WTC11 (cell line): ENCODE results near the gene TMEM181. TPM values are rescaled to one million over a fixed set of nuclear protein-coding genes. Genes with fewer than 3 reads are reported as not detected.

Source experiments
- ATAC-seq: fragments of 200-7000 bp; cut with Tn5 transposase; 2 replicates; pipeline ENCODE4 v1.10.0; 2021; ENCODE audit warnings: mild to moderate bottlenecking, moderate library complexity
- CTCF ChIA-PET: fragments of 300-600 bp; sonication (Branson Sonifier 250); formaldehyde crosslinking; loops from one replicate; lab custom pipeline; 2021; ENCODE audit warnings: antibody characterized with exemption; lab: Charles Lee
- POLR2A ChIA-PET: fragments of 350-600 bp; sonication (Branson Sonifier 250); formaldehyde crosslinking; loops from one replicate; lab custom pipeline; 2021; ENCODE audit warnings: antibody characterized with exemption; lab: Charles Lee
- DNase-seq: peaks from one replicate; pipeline ENCODE4 v3.0.0; 2021; ENCODE audit warnings: low spot score
- H3K27ac Mint-ChIP-seq: 2 replicates; pipeline ENCODE4 v1.8.0; 2021; ENCODE audit warnings: mixed read lengths
- H3K27me3 Mint-ChIP-seq: 2 replicates; pipeline ENCODE4 v1.8.0; 2021; ENCODE audit warnings: low read depth, mild to moderate bottlenecking, moderate library complexity, mixed read lengths
- H3K36me3 Mint-ChIP-seq: 2 replicates; pipeline ENCODE4 v1.8.0; 2021; ENCODE audit warnings: mixed read lengths
- H3K4me1 Mint-ChIP-seq: 2 replicates; pipeline ENCODE4 v1.8.0; 2022; ENCODE audit warnings: mixed read lengths
- H3K4me3 Mint-ChIP-seq: 2 replicates; pipeline ENCODE4 v1.8.0; 2021; ENCODE audit warnings: mild to moderate bottlenecking, moderate library complexity, mixed read lengths
- H3K9me3 Mint-ChIP-seq: 2 replicates; pipeline ENCODE4 v1.8.0; 2021; ENCODE audit warnings: mixed read lengths
- CBFB ChIP-seq: sonication (generic); formaldehyde crosslinking; IDR thresholded peaks from 2 replicates; pipeline ENCODE4 v1.8.1; 2022; ENCODE audit warnings: mild to moderate bottlenecking, low read depth, missing genetic modification reagents
- CREM ChIP-seq: sonication (generic); formaldehyde crosslinking; IDR thresholded peaks from 2 replicates; pipeline ENCODE4 v1.8.1; 2022; ENCODE audit warnings: mild to moderate bottlenecking, missing genetic modification reagents, moderate library complexity
- GTF2I ChIP-seq: fragments of 250-450 bp; sonication (Bioruptor Pico); conservative IDR thresholded peaks from 2 replicates; pipeline ENCODE4 v1.4.0; 2021; ENCODE audit warnings: mild to moderate bottlenecking
- HMGXB4 ChIP-seq: sonication (generic); formaldehyde crosslinking; IDR thresholded peaks from 2 replicates; pipeline ENCODE4 v1.8.1; 2023; ENCODE audit warnings: mild to moderate bottlenecking, moderate library complexity, missing genetic modification reagents
- IRF1 ChIP-seq: sonication (generic); formaldehyde crosslinking; IDR thresholded peaks from 2 replicates; pipeline ENCODE4 v1.8.0; 2023; ENCODE audit warnings: missing genetic modification reagents
- NFE2L1 ChIP-seq: sonication (generic); formaldehyde crosslinking; IDR thresholded peaks from 2 replicates; pipeline ENCODE4 v1.8.1; 2023; ENCODE audit warnings: missing genetic modification reagents
- NR2C2 ChIP-seq: sonication (generic); formaldehyde crosslinking; IDR thresholded peaks from 2 replicates; pipeline ENCODE4 v1.8.0; 2022; ENCODE audit warnings: mild to moderate bottlenecking, missing genetic modification reagents
- RORB ChIP-seq: fragments of 250-450 bp; sonication (Bioruptor Pico); IDR thresholded peaks from 2 replicates; pipeline ENCODE4 v1.9.0; 2021; ENCODE audit warnings: mild to moderate bottlenecking
- STAT6 ChIP-seq: sonication (generic); formaldehyde crosslinking; conservative IDR thresholded peaks from 2 replicates; pipeline ENCODE4 v1.8.1; 2023; ENCODE audit warnings: mild to moderate bottlenecking, low read depth, missing genetic modification reagents, moderate library complexity
- TP53 ChIP-seq: sonication (generic); formaldehyde crosslinking; IDR thresholded peaks from 2 replicates; pipeline ENCODE4 v1.8.1; 2023; ENCODE audit warnings: mild to moderate bottlenecking, missing genetic modification reagents
- USF1 ChIP-seq: sonication (generic); formaldehyde crosslinking; IDR thresholded peaks from 2 replicates; pipeline ENCODE4 v1.8.0; 2022; ENCODE audit warnings: mild to moderate bottlenecking, missing genetic modification reagents
- ZMAT4 ChIP-seq: fragments of 250-450 bp; sonication (Bioruptor Pico); IDR thresholded peaks from 2 replicates; pipeline ENCODE4 v1.9.0; 2021; ENCODE audit warnings: mild to moderate bottlenecking
- ZNF281 ChIP-seq: sonication (generic); formaldehyde crosslinking; IDR thresholded peaks from 2 replicates; pipeline ENCODE4 v1.8.0; 2023; ENCODE audit warnings: mild to moderate bottlenecking, missing genetic modification reagents
- ZNF423 ChIP-seq: fragments of 250-450 bp; sonication (Bioruptor Pico); IDR thresholded peaks from 2 replicates; pipeline ENCODE4 v2.1.2; 2022; ENCODE audit warnings: mild to moderate bottlenecking, moderate library complexity
- total RNA-seq: library from RNA; stranded (reverse); gene quantifications from 3 replicates; pipeline ENCODE4 v1.2.3, GENCODE V29; 2021

Gene TMEM181
- total RNA-seq, 1 experiment from 2014 or later = 18.8 TPM

- Mint-ChIP-seq H3K36me3 (peaks cover 3% of the 10 kb centered on the region; the same call in 1 of the 2 replicates), H3K4me3 (no peak overlapping the region), H3K4me1 (peaks cover 25% of the 10 kb centered on the region), H3K27ac (peak overlapping the region; percentile 89), H3K27me3 (no peaks in the 10 kb centered on the region), H3K9me3 (no peaks in the 10 kb centered on the region)
- ATAC-seq = no peak
- DNase-seq = no peak
- no peak for TF ChIP-seq HMGXB4 (CRISPR knock-in tag)
- no peak for TF ChIP-seq NR2C2 (CRISPR knock-in tag)
- no peak for TF ChIP-seq ZMAT4 (CRISPR knock-in tag)
- POLR2A ChIA-PET = no interaction called here
- CTCF ChIA-PET = no interaction called here
Measured at GRCh38 chr6:158567871-158568401, 8.0 kb downstream of the TMEM181 start.

- CTCF ChIA-PET = interaction anchor here (0.9 kb wide), 1 partner anchor 354 kb away, joined by 4 read pairs; no protein-coding TSS in a partner anchor
- DNase-seq = no peak
- H3K27ac Mint-ChIP-seq = no peak overlapping the region
Measured at GRCh38 chr6:158568549-158568948, 8.7 kb downstream of the TMEM181 start.

GRCh38 chr6:158569036-158569435 is 9.1 kb downstream of the TMEM181 start:
- Mint-ChIP-seq H3K27me3 (no peaks in the 10 kb centered on the region), H3K4me1 (peaks cover 25% of the 10 kb centered on the region), H3K27ac (no peak overlapping the region), H3K4me3 (no peak overlapping the region), H3K36me3 (peaks cover 7% of the 10 kb centered on the region), H3K9me3 (no peaks in the 10 kb centered on the region)
- ATAC-seq (no peak), DNase-seq (no peak)
- CTCF ChIA-PET = interaction anchor here (0.9 kb wide), 1 partner anchor 355 kb away, joined by 4 read pairs; no protein-coding TSS in a partner anchor
- POLR2A ChIA-PET = no interaction called here
- no peak for TF ChIP-seq GTF2I (CRISPR knock-in tag)
- TF ChIP-seq STAT6 (CRISPR knock-in tag) = no peak
- no peak for TF ChIP-seq ZNF281
- no peak for TF ChIP-seq CREM (CRISPR knock-in tag)
- TF ChIP-seq RORB (CRISPR knock-in tag) = no peak
- no peak for TF ChIP-seq CBFB (CRISPR knock-in tag)
- TF ChIP-seq IRF1 (CRISPR knock-in tag) = no peak
- no peak for TF ChIP-seq USF1 (CRISPR knock-in tag)
- TF ChIP-seq ZNF423 = no peak
- no peak for TF ChIP-seq NFE2L1 (CRISPR knock-in tag)
- no peak for TF ChIP-seq TP53

More at GRCh38 chr6:158568549-158568948, 8.7 kb downstream of the TMEM181 start:
- H3K27me3 Mint-ChIP-seq = no peaks in the 10 kb centered on the region
- TF ChIP-seq STAT6 (CRISPR knock-in tag) = no peak
- H3K4me1 Mint-ChIP-seq = peaks cover 25% of the 10 kb centered on the region
- no peak overlapping the region for H3K4me3 Mint-ChIP-seq
- POLR2A ChIA-PET = no interaction called here
- ATAC-seq = no peak
- no peaks in the 10 kb centered on the region for H3K9me3 Mint-ChIP-seq
- peaks cover 6% of the 10 kb centered on the region for H3K36me3 Mint-ChIP-seq
